Mesendoderm (in vitro differentiated cells): Measurements from ENCODE around the gene SCUBE1.

Experiments used
- DNase-seq: peaks from one replicate; pipeline ENCODE4 v3.0.0; 2013
- H2AK5ac ChIP-seq: 2 replicates; pipeline ENCODE4 v1.6.1; 2013; ENCODE audit warnings: low read length, inconsistent platforms
- H2BK120ac ChIP-seq: 2 replicates; pipeline ENCODE4 v1.6.1; 2013; ENCODE audit warnings: low read depth, mild to moderate bottlenecking, low read length, moderate library complexity, mixed read lengths
- H2BK15ac ChIP-seq: replicated peaks from 2 replicates; pipeline ENCODE4 v1.6.1; 2013; ENCODE audit warnings: low read depth, mild to moderate bottlenecking, moderate library complexity
- H2BK5ac ChIP-seq: 2 replicates; pipeline ENCODE4 v1.6.1; 2013; ENCODE audit warnings: low read length, inconsistent platforms
- H3K18ac ChIP-seq: 2 replicates; pipeline ENCODE4 v1.6.1; 2013; ENCODE audit warnings: mild to moderate bottlenecking, low read length, mixed read lengths
- H3K23ac ChIP-seq: one replicate; pipeline ENCODE4 v1.6.1; 2013; ENCODE audit warnings: low read length
- H3K27ac ChIP-seq: 2 replicates; pipeline ENCODE4 v1.5.1; 2013; ENCODE audit warnings: low read depth, mild to moderate bottlenecking, inconsistent platforms, low read length, moderate library complexity
- H3K27me3 ChIP-seq: 2 replicates; pipeline ENCODE4 v1.6.1; 2013; ENCODE audit warnings: low read length, control low read depth, mild to moderate bottlenecking, inconsistent platforms; ENCODE audit not compliant: insufficient read depth, poor library complexity
- H3K36me3 ChIP-seq: 2 replicates; pipeline ENCODE4 v1.6.1; 2013; ENCODE audit warnings: low read length, inconsistent platforms; ENCODE audit not compliant: control insufficient read depth, insufficient read depth
- H3K4ac ChIP-seq: one replicate; pipeline ENCODE4 v1.6.1; 2013; ENCODE audit warnings: low read depth, mild to moderate bottlenecking, low read length, moderate library complexity
- H3K4me1 ChIP-seq: 2 replicates; pipeline ENCODE4 v1.6.1; 2013; ENCODE audit warnings: low read depth, low read length, inconsistent platforms; ENCODE audit not compliant: control insufficient read depth
- H3K4me2 ChIP-seq: 2 replicates; pipeline ENCODE4 v1.6.1; 2013; ENCODE audit warnings: low read length
- H3K4me3 ChIP-seq: 2 replicates; pipeline ENCODE4 v1.5.1; 2013; ENCODE audit warnings: mild to moderate bottlenecking, low read length
- H3K56ac ChIP-seq: one replicate; pipeline ENCODE4 v1.6.1; 2013; ENCODE audit warnings: low read length
- H3K79me1 ChIP-seq: 2 replicates; pipeline ENCODE4 v1.6.1; 2013; ENCODE audit warnings: low read length, inconsistent platforms
- H3K79me2 ChIP-seq: 2 replicates; pipeline ENCODE4 v1.6.1; 2013; ENCODE audit warnings: mild to moderate bottlenecking, low read length; ENCODE audit not compliant: control insufficient read depth, insufficient read depth
- H3K9ac ChIP-seq: 2 replicates; pipeline ENCODE4 v1.6.1; 2013; ENCODE audit warnings: low read length, inconsistent platforms
- H4K5ac ChIP-seq: one replicate; pipeline ENCODE4 v1.6.1; 2013; ENCODE audit warnings: low read length
- H4K8ac ChIP-seq: one replicate; pipeline ENCODE4 v1.6.1; 2013; ENCODE audit warnings: low read depth, mild to moderate bottlenecking, control low read depth, low read length, moderate library complexity
- WGBS: extraction: QIAGEN DNeasy Blood & Tissue Kit; methylation state at CpG from one replicate; pipeline ENCODE4 v1.1.7; 2013; ENCODE audit warnings: low lambda C conversion rate, missing lambda C conversion rate; ENCODE audit not compliant: insufficient coverage; ENCODE audit errors: extremely low coverage; 5-methylcytosine and 5-hydroxymethylcytosine counted together

The SCUBE1 gene

GRCh38 chr22:43244402-43244801, 98.8 kb downstream of the SCUBE1 start:
- Histone ChIP-seq H3K79me2 (no peaks in the 10 kb centered on the region), H3K4me3 (no peak overlapping the region), H3K56ac (peak overlapping the region; percentile 7), H2BK15ac (no peak overlapping the region), H3K9ac (no peak overlapping the region), H3K27me3 (no peaks in the 10 kb centered on the region), H3K79me1 (no peaks in the 10 kb centered on the region), H2AK5ac (no peak overlapping the region), H4K5ac (no peak overlapping the region), H2BK120ac (no peak overlapping the region), H3K27ac (no peak overlapping the region), H3K4me1 (no peaks in the 10 kb centered on the region), H3K4me2 (no peak overlapping the region), H3K36me3 (no peaks in the 10 kb centered on the region), H3K23ac (no peak overlapping the region), H2BK5ac (no peak overlapping the region), H4K8ac (no peak overlapping the region), H3K18ac (no peak overlapping the region), H3K4ac (no peak overlapping the region)
- no peak for DNase-seq
- no CpG with 5 or more reads among the region's 7 CpGs for WGBS

DNA sequence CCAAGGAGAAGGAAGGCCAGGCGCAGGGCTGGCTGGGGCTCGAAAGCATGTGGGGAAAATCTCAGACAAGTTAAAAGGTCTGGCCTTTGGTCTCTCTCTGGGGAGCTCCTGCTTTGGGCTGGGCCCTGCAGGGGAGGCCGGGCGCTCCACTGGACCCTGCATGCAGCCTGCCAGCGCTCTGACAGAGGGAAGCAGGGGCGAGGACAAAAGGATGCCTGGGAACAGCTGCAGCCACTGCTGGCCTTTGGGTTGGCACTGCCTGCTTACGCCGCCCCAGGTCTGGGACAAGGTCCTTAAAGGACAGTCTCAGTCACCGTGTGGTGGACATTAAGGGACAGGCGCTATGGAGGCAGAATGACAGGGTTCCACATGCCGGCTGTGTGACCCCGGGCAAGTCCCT, 99.8 kb downstream of the SCUBE1 start:
- Histone ChIP-seq H3K9ac (no peak overlapping the region), H2BK120ac (no peak overlapping the region), H3K4me3 (no peak overlapping the region), H3K23ac (no peak overlapping the region), H3K18ac (no peak overlapping the region), H4K5ac (no peak overlapping the region), H3K56ac (no peak overlapping the region), H3K79me1 (no peaks in the 10 kb centered on the region), H3K4me2 (no peak overlapping the region), H3K27ac (no peak overlapping the region), H3K27me3 (no peaks in the 10 kb centered on the region), H3K79me2 (no peaks in the 10 kb centered on the region), H3K4ac (no peak overlapping the region), H2AK5ac (no peak overlapping the region), H4K8ac (no peak overlapping the region), H3K36me3 (no peaks in the 10 kb centered on the region), H3K4me1 (no peaks in the 10 kb centered on the region), H2BK15ac (no peak overlapping the region), H2BK5ac (no peak overlapping the region)
- no peak for DNase-seq
- no CpG with 5 or more reads among the region's 12 CpGs for WGBS

DNA sequence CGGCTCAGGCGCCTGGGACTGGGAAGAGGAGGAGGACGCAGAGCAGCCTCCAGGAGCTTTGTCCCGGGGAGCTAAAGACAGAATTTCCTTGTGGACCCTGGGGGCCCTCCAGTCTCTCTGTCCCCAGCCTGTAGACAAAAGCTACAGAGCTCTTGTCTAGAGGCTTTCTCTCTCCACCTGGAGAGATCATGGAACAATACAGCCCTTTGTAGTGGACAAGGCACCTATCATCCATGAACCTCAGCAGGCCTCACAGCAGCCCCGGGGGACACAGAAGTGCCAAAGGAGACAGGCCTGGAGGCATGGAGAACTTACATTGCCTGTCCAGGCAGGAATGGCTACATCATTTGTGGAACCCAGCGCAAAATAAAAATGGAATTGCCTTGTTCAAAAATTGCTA, 100.5 kb downstream of the SCUBE1 start:
- no peak overlapping the region for H3K23ac ChIP-seq
- H3K4me3 ChIP-seq, result no peak overlapping the region
- no peak overlapping the region for H2BK120ac ChIP-seq
- H3K4ac ChIP-seq, result no peak overlapping the region
- no peak overlapping the region for H2BK5ac ChIP-seq
- H3K4me2 ChIP-seq, result no peak overlapping the region
- no peaks in the 10 kb centered on the region for H3K79me1 ChIP-seq
- H4K5ac ChIP-seq, result no peak overlapping the region
- H3K36me3 ChIP-seq, result no peaks in the 10 kb centered on the region
- DNase-seq, result no peak
- H3K27me3 ChIP-seq, result no peaks in the 10 kb centered on the region
- no peaks in the 10 kb centered on the region for H3K4me1 ChIP-seq
- H2BK15ac ChIP-seq, result no peak overlapping the region
- H3K56ac ChIP-seq, result no peak overlapping the region
- H3K27ac ChIP-seq, result no peak overlapping the region
- no peak overlapping the region for H3K18ac ChIP-seq
- no peaks in the 10 kb centered on the region for H3K79me2 ChIP-seq
- WGBS, result no CpG with 5 or more reads among the region's 6 CpGs
- no peak overlapping the region for H3K9ac ChIP-seq
- no peak overlapping the region for H4K8ac ChIP-seq
- H2AK5ac ChIP-seq, result no peak overlapping the region

GRCh38 chr22:43241699-43242386, 101.3 kb downstream of the SCUBE1 start:
- H3K9ac ChIP-seq, result no peak overlapping the region
- no peak for DNase-seq
- H2AK5ac ChIP-seq, result no peak overlapping the region
- H3K4me2 ChIP-seq, result no peak overlapping the region
- H3K79me1 ChIP-seq, result no peaks in the 10 kb centered on the region
- no peak overlapping the region for H3K4me3 ChIP-seq
- H3K36me3 ChIP-seq, result no peaks in the 10 kb centered on the region
- H3K4ac ChIP-seq, result no peak overlapping the region
- H3K27me3 ChIP-seq, result no peaks in the 10 kb centered on the region
- H3K56ac ChIP-seq, result no peak overlapping the region
- no peak overlapping the region for H3K23ac ChIP-seq
- H3K27ac ChIP-seq, result no peak overlapping the region
- no peak overlapping the region for H2BK5ac ChIP-seq
- no peak overlapping the region for H2BK120ac ChIP-seq
- no CpG with 5 or more reads among the region's 14 CpGs for WGBS
- no peak overlapping the region for H2BK15ac ChIP-seq
- no peaks in the 10 kb centered on the region for H3K4me1 ChIP-seq
- no peak overlapping the region for H4K8ac ChIP-seq
- H4K5ac ChIP-seq, result no peak overlapping the region
- H3K18ac ChIP-seq, result no peak overlapping the region
- no peaks in the 10 kb centered on the region for H3K79me2 ChIP-seq

DNA sequence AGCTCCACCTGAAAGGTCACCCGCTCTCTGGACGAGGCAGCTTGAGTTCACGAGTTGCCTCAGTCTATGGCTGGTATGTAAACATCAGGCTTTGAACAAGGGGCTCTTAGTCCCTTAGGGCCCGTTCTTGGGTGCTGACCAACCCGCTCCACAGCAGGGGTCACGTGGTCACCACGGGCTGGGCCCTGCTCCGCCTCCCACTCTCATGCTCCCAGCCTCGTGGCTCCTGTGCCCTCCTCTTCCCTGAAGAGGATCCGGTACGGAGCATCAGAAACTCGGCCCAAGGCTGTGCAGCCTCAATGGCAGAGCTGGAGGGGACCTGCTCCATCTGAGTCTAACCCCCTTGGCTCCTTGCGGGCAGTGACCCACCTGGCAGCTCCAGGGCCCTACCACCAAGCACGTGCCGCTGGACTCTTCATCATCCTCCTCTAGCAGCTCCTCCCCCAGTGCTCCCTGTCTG, 102.0 kb downstream of the SCUBE1 start:
- Histone ChIP-seq H3K79me1 (no peaks in the 10 kb centered on the region), H3K4me2 (no peak overlapping the region), H2AK5ac (no peak overlapping the region), H3K27ac (no peak overlapping the region), H3K9ac (no peak overlapping the region), H4K8ac (no peak overlapping the region), H3K4me1 (no peaks in the 10 kb centered on the region), H4K5ac (no peak overlapping the region), H3K4ac (no peak overlapping the region), H2BK120ac (no peak overlapping the region), H3K4me3 (no peak overlapping the region), H3K23ac (no peak overlapping the region), H3K79me2 (no peaks in the 10 kb centered on the region), H3K18ac (no peak overlapping the region), H3K27me3 (no peaks in the 10 kb centered on the region), H3K56ac (no peak overlapping the region), H2BK15ac (no peak overlapping the region), H3K36me3 (no peaks in the 10 kb centered on the region), H2BK5ac (no peak overlapping the region)
- no peak for DNase-seq
- WGBS, result no CpG with 5 or more reads among the region's 15 CpGs

DNA sequence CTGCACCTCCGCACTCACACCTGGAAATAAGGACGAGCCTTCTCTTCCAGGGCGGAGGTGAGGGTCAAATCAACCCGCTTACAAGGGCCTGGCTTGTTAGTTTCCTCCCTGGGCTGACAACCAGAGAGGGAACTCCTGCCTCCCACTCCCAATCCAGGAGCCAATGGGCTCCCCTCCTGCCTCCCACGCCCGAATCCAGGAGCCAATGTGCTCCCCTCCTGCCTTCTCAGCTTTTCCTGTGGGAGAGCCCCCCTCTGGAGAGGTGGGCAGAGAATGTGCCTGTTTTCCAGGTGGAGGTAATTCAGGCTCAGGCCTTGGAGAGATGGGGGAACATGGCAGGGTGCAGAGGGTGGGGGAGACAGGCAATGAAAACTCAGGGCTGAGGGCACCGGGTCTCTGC, 102.6 kb downstream of the SCUBE1 start:
- Histone ChIP-seq H2AK5ac (no peak overlapping the region), H2BK15ac (no peak overlapping the region), H3K4me2 (no peak overlapping the region), H3K4ac (no peak overlapping the region), H3K23ac (no peak overlapping the region), H3K27me3 (no peaks in the 10 kb centered on the region), H3K4me1 (no peaks in the 10 kb centered on the region), H3K36me3 (no peaks in the 10 kb centered on the region), H3K27ac (no peak overlapping the region), H2BK5ac (no peak overlapping the region), H3K9ac (no peak overlapping the region), H3K79me1 (no peaks in the 10 kb centered on the region), H3K56ac (no peak overlapping the region), H3K18ac (no peak overlapping the region), H3K4me3 (no peak overlapping the region), H3K79me2 (no peaks in the 10 kb centered on the region), H4K8ac (no peak overlapping the region), H4K5ac (no peak overlapping the region), H2BK120ac (no peak overlapping the region)
- DNase-seq, result no peak
- WGBS, result no CpG with 5 or more reads among the region's 7 CpGs
